HepG2 (cell line): ENCODE results near the gene TMEM63C. TPM values are rescaled to one million over a fixed set of nuclear protein-coding genes. Genes with fewer than 3 reads are reported as not detected.

Source experiments
- ATAC-seq: fragments of 200-7000 bp; cut with Tn5 transposase; 3 replicates; pipeline ENCODE4 v1.9.1; 2020; ENCODE audit warnings: mild to moderate bottlenecking, moderate library complexity
- BruUV-seq: library from RNA; stranded (reverse); fragments of 400-500 nt; replicated peaks from 2 replicates; lab custom pipeline; 2021; lab: Mats Ljungman, UMichigan
- CTCF ChIA-PET: fragments of 300-600 bp; formaldehyde crosslinking; extraction: SDS; loops from one replicate; lab custom pipeline; 2021; ENCODE audit warnings: low total read pairs, inconsistent platforms, low intra/inter-chr PET ratio; lab: Yijun Ruan, JAX
- POLR2A ChIA-PET: fragments of 350-600 bp; sonication (Branson Sonifier 250); formaldehyde crosslinking; loops from one replicate; lab custom pipeline; 2020; ENCODE audit warnings: antibody characterized with exemption, inconsistent platforms; lab: Yijun Ruan, JAX
- DNase-seq: peaks from one replicate; pipeline ENCODE4 v3.0.0-alpha.2; 2015; ENCODE audit warnings: low spot score
- FAIRE-seq: peaks from 3 replicates; lab custom pipeline; 2011; peaks lifted over from hg19 to GRCh38; lab: Jason Lieb, UNC
- H2AFZ ChIP-seq: one replicate; pipeline ENCODE4 v1.6.1; 2011; ENCODE audit warnings: low read length, inconsistent platforms
- H3K27ac ChIP-seq: fragments of 300-600 bp; 3 replicates; pipeline ENCODE4 v1.8.0; 2011; ENCODE audit warnings: mixed run types, mild to moderate bottlenecking, mixed read lengths, low read length, inconsistent platforms; ENCODE audit not compliant: insufficient read depth; ENCODE audit errors: extremely low read length
- H3K27me3 ChIP-seq, 2 experiments: fragments of 200-600 bp in 1 of 2; 2 replicates in 1 of 2; 3 replicates in 1 of 2; pipeline versions ENCODE4 v1.6.0 to v1.8.0; 2011; ENCODE audit warnings: low read length in 2 of 2, mild to moderate bottlenecking in 2 of 2, moderate library complexity in 2 of 2, inconsistent platforms in 1 of 2; ENCODE audit not compliant: insufficient read depth in 2 of 2, control insufficient read depth in 1 of 2
- H3K36me3 ChIP-seq, 2 experiments: fragments of 200-600 bp in 1 of 2; replicated peaks in 1 of 2; 2 replicates in 1 of 2; 3 replicates in 1 of 2; pipeline versions ENCODE4 v1.5.1 to v1.8.0; 2011; ENCODE audit warnings: low read length in 2 of 2, inconsistent platforms in 1 of 2; ENCODE audit not compliant: insufficient read depth in 2 of 2, control insufficient read depth in 1 of 2
- H3K4me1 ChIP-seq: 2 replicates; pipeline ENCODE4 v1.5.1; 2012; ENCODE audit warnings: low read length, inconsistent platforms; ENCODE audit not compliant: insufficient read depth
- H3K4me2 ChIP-seq: 2 replicates; pipeline ENCODE4 v1.6.0; 2011; ENCODE audit warnings: low read depth, low read length, inconsistent platforms
- H3K4me3 ChIP-seq, 3 experiments: fragments of 200-600 bp in 1 of 3; sonication (generic), shearing (Covaris generic) in 1 of 3; replicated peaks in 1 of 3; 2 replicates each; pipeline ENCODE4 v1.5.1; 2011 to 2016; ENCODE audit warnings: low read length in 3 of 3, inconsistent platforms in 2 of 3, low read depth in 2 of 3, mild to moderate bottlenecking in 2 of 3, control low read depth in 1 of 3, mixed read lengths in 1 of 3; ENCODE audit not compliant: insufficient read depth in 1 of 3
- H3K79me2 ChIP-seq: one replicate; pipeline ENCODE4 v1.6.1; 2011; ENCODE audit warnings: low read length, inconsistent platforms; ENCODE audit not compliant: insufficient read depth
- H3K9ac ChIP-seq: 2 replicates; pipeline ENCODE4 v1.6.0; 2011; ENCODE audit warnings: mild to moderate bottlenecking, low read depth, low read length, inconsistent platforms; ENCODE audit not compliant: insufficient read depth
- H3K9me3 ChIP-seq: 2 replicates; pipeline ENCODE4 v1.5.1; 2012; ENCODE audit warnings: mild to moderate bottlenecking, low read length
- H4K20me1 ChIP-seq: 2 replicates; pipeline ENCODE4 v1.6.0; 2011; ENCODE audit warnings: inconsistent platforms, mild to moderate bottlenecking, low read length, moderate library complexity; ENCODE audit not compliant: insufficient read depth
- ARNT ChIP-seq: fragments of 450-650 bp; IDR thresholded peaks from 2 replicates; pipeline ENCODE4 v1.6.1; 2017
- EZH2 ChIP-seq: conservative IDR thresholded peaks from 2 replicates; pipeline ENCODE4 v1.6.1; 2012; ENCODE audit warnings: mild to moderate bottlenecking, low read depth, low read length, moderate library complexity
- KLF12 ChIP-seq: sonication (generic); formaldehyde crosslinking; IDR thresholded peaks from 2 replicates; pipeline ENCODE4 v1.4.0; 2020; ENCODE audit warnings: missing genetic modification reagents, borderline replicate concordance
- KLF15 ChIP-seq: sonication (generic); formaldehyde crosslinking; IDR thresholded peaks from 2 replicates; pipeline ENCODE4 v1.8.1; 2023; ENCODE audit warnings: borderline replicate concordance, mild to moderate bottlenecking, inconsistent platforms, missing genetic modification reagents, mixed read lengths
- KMT2A ChIP-seq: sonication (generic); formaldehyde crosslinking; IDR thresholded peaks from 2 replicates; pipeline ENCODE4 v1.4.0; 2020; ENCODE audit warnings: missing genetic modification reagents
- NR3C1 ChIP-seq: sonication (generic); formaldehyde crosslinking; IDR thresholded peaks from 2 replicates; pipeline ENCODE4 v1.4.0; 2020; ENCODE audit warnings: missing genetic modification reagents
- PHF5A ChIP-seq: IDR thresholded peaks from one replicate; pipeline ENCODE4 v1.6.1; 2018; ENCODE audit warnings: low read depth, missing genetic modification reagents; ENCODE audit not compliant: unreplicated experiment
- WIZ ChIP-seq: sonication (generic); formaldehyde crosslinking; IDR thresholded peaks from 2 replicates; pipeline ENCODE4 v1.5.1; 2020; ENCODE audit warnings: mild to moderate bottlenecking, missing genetic modification reagents
- ZFP41 ChIP-seq: sonication (generic); formaldehyde crosslinking; IDR thresholded peaks from 2 replicates; pipeline ENCODE4 v1.4.0; 2020; ENCODE audit warnings: mild to moderate bottlenecking, missing genetic modification reagents, borderline replicate concordance
- ZKSCAN1 ChIP-seq: fragments of 150-350 bp; IDR thresholded peaks from 2 replicates; pipeline ENCODE4 v1.6.1; 2014; ENCODE audit warnings: low read length
- ZNF251 ChIP-seq: sonication (generic); formaldehyde crosslinking; IDR thresholded peaks from 2 replicates; pipeline ENCODE4 v1.9.0; 2021; ENCODE audit warnings: mild to moderate bottlenecking, missing genetic modification reagents
- ZNF607 ChIP-seq: sonication (generic); formaldehyde crosslinking; IDR thresholded peaks from 2 replicates; pipeline ENCODE4 v1.5.1; 2020; ENCODE audit warnings: missing genetic modification reagents, mild to moderate bottlenecking, borderline replicate concordance
- WGBS: methylation state at CpG from one replicate; pipeline ENCODE4 v1.1.6; 2017; ENCODE audit warnings: low lambda C conversion rate; 5-methylcytosine and 5-hydroxymethylcytosine counted together
- in situ Hi-C: cut with HindIII; loops from 2 replicates; pipeline ENCODE4 v1.10.0; 2017; ENCODE audit warnings: low pct_unique_long_range_greater_than_20kb; ENCODE audit not compliant: extremely low pct_ligation_motif_present
- intact Hi-C: fragments of 100-400 bp; cut with micrococcal nuclease; formaldehyde crosslinking; loops from one replicate; pipeline ENCODE4 v1.10.0; 2022; ENCODE audit not compliant: unreplicated experiment
- polyA plus RNA-seq, 8 experiments: library from polyadenylated mRNA; depleted of rRNA in 3 of 8; stranded (reverse) in 7 of 8; unstranded in 1 of 8; fragments of >200 nt; fragmentation: Illumina TruSeq in 4 of 8; extraction: Trizol in 4 of 8; gene quantifications; 2 replicates each; pipeline versions ENCODE4 v1.2.1 to v1.2.3, GENCODE V29; 2011 to 2016; ENCODE audit warnings: low read depth in 4 of 8, missing spikeins in 1 of 8, mixed read lengths in 1 of 8; ENCODE audit not compliant: insufficient read depth in 1 of 8
- total RNA-seq, 5 experiments: library from RNA; depleted of rRNA; stranded (reverse); fragments of >200 nt; fragmentation: Illumina TruSeq; extraction: Trizol; gene quantifications; 2 replicates each; pipeline ENCODE4 v1.2.3, GENCODE V29; 2016; ENCODE audit warnings: low read depth in 1 of 5
- TF ChIP-seq, protein P1 (sequence below): sonication (generic); formaldehyde crosslinking; IDR thresholded peaks from 2 replicates; pipeline ENCODE4 v1.4.0; 2020; ENCODE audit warnings: mild to moderate bottlenecking, low read depth, missing genetic modification reagents
- TF ChIP-seq, protein P2 (sequence below): IDR thresholded peaks from 2 replicates; pipeline ENCODE4 v1.6.1; 2012; ENCODE audit warnings: low read depth, low read length, improper control_type of control experiment
- TF ChIP-seq, protein P3 (sequence below): IDR thresholded peaks from 2 replicates; pipeline ENCODE4 v1.6.1; 2016; ENCODE audit warnings: missing compliant biosample characterization, missing genetic modification reagents, borderline replicate concordance
- TF ChIP-seq, protein P4 (sequence below): sonication (generic); formaldehyde crosslinking; IDR thresholded peaks from 2 replicates; pipeline ENCODE4 v1.4.0; 2020; ENCODE audit warnings: mild to moderate bottlenecking, missing genetic modification reagents, borderline replicate concordance
- TF ChIP-seq, protein P5 (sequence below): sonication (generic); formaldehyde crosslinking; IDR thresholded peaks from 2 replicates; pipeline ENCODE4 v1.4.0; 2020; ENCODE audit warnings: missing genetic modification reagents

TMEM63C gene
- total and polyA plus RNA-seq, 2 of the 13 experiments (the other 11 are each of a cell fraction or from before 2014, with no cell fraction given) = 0.17 to 0.27 TPM

DNA sequence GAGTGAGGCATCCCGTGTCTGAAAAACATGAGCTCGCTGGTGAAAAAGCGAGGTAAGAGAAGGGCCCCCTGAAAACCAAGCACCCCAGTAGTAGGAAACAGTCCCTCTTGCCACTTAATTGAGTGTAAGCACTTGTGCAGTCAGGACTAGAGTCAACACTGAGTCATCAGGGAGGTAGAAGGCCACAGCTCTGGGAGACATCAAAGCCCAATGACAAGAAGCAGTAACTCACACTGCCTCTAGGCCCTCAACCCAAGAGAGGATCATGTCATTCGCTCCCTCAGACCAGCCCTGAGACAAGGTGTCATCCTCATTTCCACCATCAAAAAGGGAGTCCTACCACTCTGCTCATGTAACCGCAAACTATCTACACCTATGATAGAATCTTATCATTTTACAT is 121.3 kb downstream of the TMEM63C start:
- peak; percentile 90 for DNase-seq
- H3K4me2 ChIP-seq = peak overlapping the region; percentile 36
- no TSS peak for BruUV-seq
- TF ChIP-seq, protein P1, sequence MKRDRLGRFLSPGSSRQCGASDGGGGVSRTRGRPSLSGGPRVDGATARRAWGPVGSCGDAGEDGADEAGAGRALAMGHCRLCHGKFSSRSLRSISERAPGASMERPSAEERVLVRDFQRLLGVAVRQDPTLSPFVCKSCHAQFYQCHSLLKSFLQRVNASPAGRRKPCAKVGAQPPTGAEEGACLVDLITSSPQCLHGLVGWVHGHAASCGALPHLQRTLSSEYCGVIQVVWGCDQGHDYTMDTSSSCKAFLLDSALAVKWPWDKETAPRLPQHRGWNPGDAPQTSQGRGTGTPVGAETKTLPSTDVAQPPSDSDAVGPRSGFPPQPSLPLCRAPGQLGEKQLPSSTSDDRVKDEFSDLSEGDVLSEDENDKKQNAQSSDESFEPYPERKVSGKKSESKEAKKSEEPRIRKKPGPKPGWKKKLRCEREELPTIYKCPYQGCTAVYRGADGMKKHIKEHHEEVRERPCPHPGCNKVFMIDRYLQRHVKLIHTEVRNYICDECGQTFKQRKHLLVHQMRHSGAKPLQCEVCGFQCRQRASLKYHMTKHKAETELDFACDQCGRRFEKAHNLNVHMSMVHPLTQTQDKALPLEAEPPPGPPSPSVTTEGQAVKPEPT (CRISPR knock-in tag) = no peak
- TF ChIP-seq WIZ (CRISPR knock-in tag) (no peak), EZH2 (no peak), ZNF251 (no peak), KMT2A (CRISPR knock-in tag) (no peak), NR3C1 (CRISPR knock-in tag) (no peak), PHF5A (CRISPR knock-in tag) (peak; percentile 26), ZKSCAN1 (no peak), ZNF607 (CRISPR knock-in tag) (no peak), KLF12 (CRISPR knock-in tag) (no peak), ZFP41 (CRISPR knock-in tag) (no peak), KLF15 (no peak), ARNT (no peak)
- TF ChIP-seq, protein P2, sequence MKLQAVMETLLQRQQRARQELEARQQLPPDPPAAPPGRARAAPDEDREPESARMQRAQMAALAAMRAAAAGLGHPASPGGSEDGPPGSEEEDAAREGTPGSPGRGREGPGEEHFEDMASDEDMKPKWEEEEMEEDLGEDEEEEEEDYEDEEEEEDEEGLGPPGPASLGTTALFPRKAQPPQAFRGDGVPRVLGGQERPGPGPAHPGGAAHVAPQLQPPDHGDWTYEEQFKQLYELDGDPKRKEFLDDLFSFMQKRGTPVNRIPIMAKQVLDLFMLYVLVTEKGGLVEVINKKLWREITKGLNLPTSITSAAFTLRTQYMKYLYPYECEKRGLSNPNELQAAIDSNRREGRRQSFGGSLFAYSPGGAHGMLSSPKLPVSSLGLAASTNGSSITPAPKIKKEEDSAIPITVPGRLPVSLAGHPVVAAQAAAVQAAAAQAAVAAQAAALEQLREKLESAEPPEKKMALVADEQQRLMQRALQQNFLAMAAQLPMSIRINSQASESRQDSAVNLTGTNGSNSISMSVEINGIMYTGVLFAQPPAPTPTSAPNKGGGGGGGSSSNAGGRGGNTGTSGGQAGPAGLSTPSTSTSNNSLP = 0 out of 2 replicates have a peak, but pooled peaks have one; percentile 34
- TF ChIP-seq, protein P3, sequence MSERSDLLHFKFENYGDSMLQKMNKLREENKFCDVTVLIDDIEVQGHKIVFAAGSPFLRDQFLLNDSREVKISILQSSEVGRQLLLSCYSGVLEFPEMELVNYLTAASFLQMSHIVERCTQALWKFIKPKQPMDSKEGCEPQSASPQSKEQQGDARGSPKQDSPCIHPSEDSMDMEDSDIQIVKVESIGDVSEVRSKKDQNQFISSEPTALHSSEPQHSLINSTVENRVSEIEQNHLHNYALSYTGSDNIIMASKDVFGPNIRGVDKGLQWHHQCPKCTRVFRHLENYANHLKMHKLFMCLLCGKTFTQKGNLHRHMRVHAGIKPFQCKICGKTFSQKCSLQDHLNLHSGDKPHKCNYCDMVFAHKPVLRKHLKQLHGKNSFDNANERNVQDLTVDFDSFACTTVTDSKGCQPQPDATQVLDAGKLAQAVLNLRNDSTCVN (CRISPR knock-in tag) = no peak; the same call in 1 of the 2 replicates
- TF ChIP-seq, protein P4, sequence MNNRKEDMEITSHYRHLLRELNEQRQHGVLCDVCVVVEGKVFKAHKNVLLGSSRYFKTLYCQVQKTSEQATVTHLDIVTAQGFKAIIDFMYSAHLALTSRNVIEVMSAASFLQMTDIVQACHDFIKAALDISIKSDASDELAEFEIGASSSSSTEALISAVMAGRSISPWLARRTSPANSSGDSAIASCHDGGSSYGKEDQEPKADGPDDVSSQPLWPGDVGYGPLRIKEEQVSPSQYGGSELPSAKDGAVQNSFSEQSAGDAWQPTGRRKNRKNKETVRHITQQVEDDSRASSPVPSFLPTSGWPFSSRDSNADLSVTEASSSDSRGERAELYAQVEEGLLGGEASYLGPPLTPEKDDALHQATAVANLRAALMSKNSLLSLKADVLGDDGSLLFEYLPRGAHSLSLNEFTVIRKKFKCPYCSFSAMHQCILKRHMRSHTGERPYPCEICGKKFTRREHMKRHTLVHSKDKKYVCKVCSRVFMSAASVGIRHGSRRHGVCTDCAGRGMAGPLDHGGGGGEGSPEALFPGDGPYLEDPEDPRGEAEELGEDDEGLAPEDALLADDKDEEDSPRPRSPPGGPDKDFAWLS = no peak
- TF ChIP-seq, protein P5, sequence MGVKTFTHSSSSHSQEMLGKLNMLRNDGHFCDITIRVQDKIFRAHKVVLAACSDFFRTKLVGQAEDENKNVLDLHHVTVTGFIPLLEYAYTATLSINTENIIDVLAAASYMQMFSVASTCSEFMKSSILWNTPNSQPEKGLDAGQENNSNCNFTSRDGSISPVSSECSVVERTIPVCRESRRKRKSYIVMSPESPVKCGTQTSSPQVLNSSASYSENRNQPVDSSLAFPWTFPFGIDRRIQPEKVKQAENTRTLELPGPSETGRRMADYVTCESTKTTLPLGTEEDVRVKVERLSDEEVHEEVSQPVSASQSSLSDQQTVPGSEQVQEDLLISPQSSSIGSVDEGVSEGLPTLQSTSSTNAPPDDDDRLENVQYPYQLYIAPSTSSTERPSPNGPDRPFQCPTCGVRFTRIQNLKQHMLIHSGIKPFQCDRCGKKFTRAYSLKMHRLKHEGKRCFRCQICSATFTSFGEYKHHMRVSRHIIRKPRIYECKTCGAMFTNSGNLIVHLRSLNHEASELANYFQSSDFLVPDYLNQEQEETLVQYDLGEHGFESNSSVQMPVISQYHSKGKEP (CRISPR knock-in tag) = no peak

More for the DNA sequence above, 121.3 kb downstream of the TMEM63C start:
- H3K9ac ChIP-seq = peak overlapping the region; percentile 55; the same call in 1 of the 2 replicates
- ATAC-seq (peak; percentile 91), FAIRE-seq (peak; percentile 73)
- H2AFZ ChIP-seq = no peak overlapping the region
- H3K4me3 ChIP-seq = no peak overlapping the region
- no peaks in the 10 kb centered on the region for H3K9me3 ChIP-seq
- no peaks in the 10 kb centered on the region for H3K79me2 ChIP-seq
- H3K27me3 ChIP-seq = no peaks in the 10 kb centered on the region
- peak overlapping the region; percentile 66 for H3K27ac ChIP-seq
- ChIA-PET POLR2A (interaction anchor here (0.8 to 5.3 kb wide), 4 partner anchors 12 to 196 kb away, joined by 3 to 70 read pairs (median 20); partner anchors contain the start of genes GSTZ1, ISM2 and POMT2), CTCF (interaction anchor here (4.3 kb wide), 1 partner anchor 13 kb away, joined by 54 read pairs; no protein-coding TSS in a partner anchor)
- WGBS = 76% methylated on average over 5 of the region's 5 CpGs
- in situ Hi-C loops (loop anchor here (10.0 kb wide), 2 partner anchors 112 to 242 kb away; no protein-coding TSS in a partner anchor), intact Hi-C loops (loop anchor here (1.0 kb wide), 1 partner anchor 17 kb away; the partner anchor contains the start of gene POMT2)
- H3K36me3 ChIP-seq = peaks cover 19 to 30% of the 10 kb centered on the region in 2 experiments
- no peaks in the 10 kb centered on the region for H4K20me1 ChIP-seq
- H3K4me1 ChIP-seq = peaks cover 56% of the 10 kb centered on the region
